ENCODE measurements around the gene PDLIM5.
"Not testable (repeated sequence)": the region's sequence is repeated elsewhere in the genome, so short reads cannot be mapped to it uniquely, and the experiment has no call there.

The PDLIM5 gene

GRCh38 chr4:94462572-94462971 lies 10.8 kb downstream of the PDLIM5 start:
- no peak for DNase-seq (ENCODE audit: low spot score)

- no peak for DNase-seq (ENCODE audit: low spot score)
These were observed 12.0 kb downstream of the PDLIM5 start for GRCh38 chr4:94463771-94464170.

- DNase-seq (ENCODE audit: low spot score), result no peak
These were observed 14.6 kb downstream of the PDLIM5 start for GRCh38 chr4:94466371-94466770.

GRCh38 chr4:94466923-94467322 lies 15.2 kb downstream of the PDLIM5 start:
- DNase-seq (ENCODE audit: low spot score), result no peak

GRCh38 chr4:94468093-94468769 lies 16.5 kb downstream of the PDLIM5 start:
- DNase-seq (ENCODE audit: low spot score), result no peak

GRCh38 chr4:94469221-94469784 lies 17.6 kb downstream of the PDLIM5 start:
- no peak for DNase-seq (ENCODE audit: low spot score)

- DNase-seq (ENCODE audit: low spot score), result no peak
These were observed 18.4 kb downstream of the PDLIM5 start for GRCh38 chr4:94470132-94470531.

GRCh38 chr4:94470782-94471181 lies 19.0 kb downstream of the PDLIM5 start:
- not testable (repeated sequence) for DNase-seq (ENCODE audit: low spot score)

- DNase-seq (ENCODE audit: low spot score), result no peak
These were observed 20.5 kb downstream of the PDLIM5 start for GRCh38 chr4:94472056-94472826.

GRCh38 chr4:94475050-94475449 lies 23.3 kb downstream of the PDLIM5 start:
- DNase-seq (ENCODE audit: low spot score), result no peak

- no peak for DNase-seq (ENCODE audit: low spot score)
These were observed 24.1 kb downstream of the PDLIM5 start for GRCh38 chr4:94475794-94476193.

- no peak for DNase-seq (ENCODE audit: low spot score)
These were observed 25.5 kb downstream of the PDLIM5 start for GRCh38 chr4:94477227-94477626.

- not testable (repeated sequence) for DNase-seq (ENCODE audit: low spot score)
These were observed 27.1 kb downstream of the PDLIM5 start for GRCh38 chr4:94478805-94479204.

- DNase-seq (ENCODE audit: low spot score), result no peak
These were observed 27.8 kb downstream of the PDLIM5 start for GRCh38 chr4:94479358-94480141.

- DNase-seq (ENCODE audit: low spot score), result no peak
These were observed 28.7 kb downstream of the PDLIM5 start for GRCh38 chr4:94480362-94480951.

GRCh38 chr4:94483895-94484294 lies 32.2 kb downstream of the PDLIM5 start:
- no peak for DNase-seq (ENCODE audit: low spot score)

GRCh38 chr4:94484818-94485217 lies 33.1 kb downstream of the PDLIM5 start:
- DNase-seq (ENCODE audit: low spot score), result no peak

- DNase-seq (ENCODE audit: low spot score), result no peak
These were observed 34.6 kb downstream of the PDLIM5 start for GRCh38 chr4:94486372-94486801.

GRCh38 chr4:94488670-94489069 lies 36.9 kb downstream of the PDLIM5 start:
- no peak for DNase-seq (ENCODE audit: low spot score)

- no peak for DNase-seq (ENCODE audit: low spot score)
These were observed 37.4 kb downstream of the PDLIM5 start for GRCh38 chr4:94489098-94489497.

GRCh38 chr4:94490437-94490836 lies 38.7 kb downstream of the PDLIM5 start:
- no peak for DNase-seq (ENCODE audit: low spot score)

GRCh38 chr4:94491322-94491721 lies 39.6 kb downstream of the PDLIM5 start:
- no peak for DNase-seq (ENCODE audit: low spot score)
